Measurements from ENCODE around the gene BSDC1.

DNA sequence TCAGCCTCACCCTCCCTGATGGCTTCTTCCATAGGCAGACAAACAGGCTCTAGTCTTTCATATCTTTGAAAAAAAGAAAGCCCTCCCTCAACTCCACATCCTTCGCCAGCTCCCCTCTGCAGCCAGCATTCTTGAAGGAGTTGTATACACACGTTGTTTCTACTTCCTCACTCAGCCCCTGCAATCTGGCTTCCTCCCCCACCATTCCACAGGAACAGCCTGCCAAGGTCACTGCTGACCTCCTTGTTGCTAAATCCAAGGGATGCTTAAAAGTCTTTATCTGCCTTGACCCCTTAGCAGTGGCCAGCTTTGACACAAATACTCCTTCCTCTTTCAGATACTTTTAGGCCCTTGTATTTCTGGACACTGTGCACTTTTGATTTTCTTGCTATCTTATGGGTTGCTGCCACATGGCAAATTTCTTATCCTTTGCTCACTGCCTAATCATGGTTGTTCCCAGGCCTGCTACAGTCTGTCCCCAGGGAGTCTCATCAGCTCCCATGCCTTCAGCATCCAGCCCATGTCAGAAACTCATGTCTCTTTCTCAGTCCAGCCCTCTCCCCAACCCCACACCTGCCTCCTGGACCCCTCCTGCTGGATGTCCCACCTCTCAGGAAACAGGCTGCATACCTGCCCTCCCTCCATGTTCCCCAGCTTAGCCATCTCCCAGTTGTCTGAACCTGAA, 40.2 kb downstream of the BSDC1 start:
- TF ChIP-seq TAF1 (IDR thresholded peaks at IDR 0.05; ENCODE audit: borderline replicate concordance, low read depth, low read length) (no peak), POLR2A (IDR thresholded peaks at IDR 0.05; ENCODE audit: low read depth, low read length) (no peak), POLR2AphosphoS5 (IDR thresholded peaks at IDR 0.05; ENCODE audit: low read depth, low read length) (no peak)

Data from GM12892 (cell line).